ENCODE data around the gene CEP250. TPM values are rescaled to one million over a fixed set of nuclear protein-coding genes. Genes with fewer than 3 reads are reported as not detected.

Gene CEP250
- total and polyA plus RNA-seq, 8 donors: 23.4 to 80.0 (median 71.3) TPM

- ATAC-seq: no peak
- intact Hi-C loops (cut with DNase I): no loop called here
- H3K36me3 ChIP-seq: peaks cover 0 to 76% of the 10 kb centered on the region in 2 donors
Measured at GRCh38 chr20:35556871-35557270, 101.5 kb downstream of the CEP250 start.

GRCh38 chr20:35558451-35558850 lies 103.1 kb downstream of the CEP250 start:
- no peaks in the 10 kb centered on the region for H3K4me1 ChIP-seq
- DNase-seq (no peak), ATAC-seq (no peak)
- intact Hi-C loops (cut with DNase I): no loop called here
- H3K27ac ChIP-seq: no peak overlapping the region
- no peak for TF ChIP-seq CTCF (IDR thresholded peaks at IDR 0.05)
- no peak overlapping the region for H3K4me3 ChIP-seq
- H3K36me3 ChIP-seq: peaks cover 0 to 61% of the 10 kb centered on the region in 2 donors
- no peaks in the 10 kb centered on the region for H3K27me3 ChIP-seq
- no peaks in the 10 kb centered on the region for H3K9me3 ChIP-seq

More at GRCh38 chr20:35556871-35557270, 101.5 kb downstream of the CEP250 start:
- no peaks in the 10 kb centered on the region for H3K27me3 ChIP-seq
- H3K27ac ChIP-seq: no peak overlapping the region
- H3K4me3 ChIP-seq: no peak overlapping the region
- DNase-seq: no peak
- H3K4me1 ChIP-seq: no peaks in the 10 kb centered on the region
- H3K9me3 ChIP-seq: no peaks in the 10 kb centered on the region
- TF ChIP-seq CTCF (IDR thresholded peaks at IDR 0.05): no peak

- no peaks in the 10 kb centered on the region for H3K4me1 ChIP-seq
- no peak overlapping the region for H3K4me3 ChIP-seq
- no peaks in the 10 kb centered on the region for H3K27me3 ChIP-seq
- no peak for ATAC-seq
- H3K27ac ChIP-seq: no peak overlapping the region
- no peak for DNase-seq
- intact Hi-C loops (cut with DNase I): no loop called here
- no peak for TF ChIP-seq CTCF (IDR thresholded peaks at IDR 0.05)
- peaks cover 0 to 54% of the 10 kb centered on the region in 2 donors for H3K36me3 ChIP-seq
- no peaks in the 10 kb centered on the region for H3K9me3 ChIP-seq
Measured at GRCh38 chr20:35559042-35559693, 103.8 kb downstream of the CEP250 start.

DNA sequence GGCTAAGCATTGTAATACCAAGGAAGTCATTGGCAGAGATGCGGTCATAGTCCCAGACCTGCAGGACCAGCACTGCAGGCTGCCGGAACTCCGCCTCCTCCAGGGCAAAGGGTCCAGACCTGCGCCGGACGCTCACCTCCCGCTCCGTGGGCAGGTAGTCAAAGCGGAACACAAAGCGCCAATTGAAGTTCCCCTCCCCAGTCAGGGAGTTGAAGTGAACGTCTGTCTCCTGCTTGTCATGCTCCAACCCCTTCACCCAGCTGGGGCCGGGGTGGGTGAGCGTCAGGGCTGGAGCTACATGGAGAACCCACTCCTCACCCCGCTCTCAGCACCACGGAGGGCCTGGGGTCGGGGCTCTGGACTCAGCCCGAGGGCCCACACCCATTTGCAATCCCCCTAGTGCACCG lies 104.7 kb downstream of the CEP250 start:
- H3K36me3 ChIP-seq: peaks cover 0 to 45% of the 10 kb centered on the region in 2 donors
- H3K27me3 ChIP-seq: no peaks in the 10 kb centered on the region
- H3K4me3 ChIP-seq: no peak overlapping the region
- H3K4me1 ChIP-seq: no peaks in the 10 kb centered on the region
- no peak for TF ChIP-seq CTCF (IDR thresholded peaks at IDR 0.05)
- DNase-seq (peak in 1 of 4 donors; percentile 30), ATAC-seq (no peak)
- no peak overlapping the region for H3K27ac ChIP-seq
- intact Hi-C loops (cut with DNase I): no loop called here
- no peaks in the 10 kb centered on the region for H3K9me3 ChIP-seq

GRCh38 chr20:35560541-35560940 lies 105.1 kb downstream of the CEP250 start:
- H3K27me3 ChIP-seq: no peaks in the 10 kb centered on the region
- ATAC-seq (no peak), DNase-seq (no peak)
- no peak overlapping the region for H3K4me3 ChIP-seq
- H3K36me3 ChIP-seq: peaks cover 0 to 40% of the 10 kb centered on the region in 2 donors
- intact Hi-C loops (cut with DNase I): no loop called here
- H3K4me1 ChIP-seq: no peaks in the 10 kb centered on the region
- H3K9me3 ChIP-seq: no peaks in the 10 kb centered on the region
- no peak for TF ChIP-seq CTCF (IDR thresholded peaks at IDR 0.05)
- H3K27ac ChIP-seq: no peak overlapping the region
